Upper lobe of left lung (tissue), 6 donors: ENCODE results near the gene DOCK4. TPM values are rescaled to one million over a fixed set of nuclear protein-coding genes. Genes with fewer than 3 reads are reported as not detected.
A peak's percentile ranks its signal among the peaks of the same experiment; 100 is the strongest.

Experiments used
- ATAC-seq, 2 donors: fragments of 200-7000 bp; cut with Tn5 transposase; one replicate each; pipeline ENCODE4 v1.9.1; 2022; ENCODE audit warnings: mild to moderate bottlenecking in 2 of 2, moderate library complexity in 2 of 2; ENCODE audit not compliant: low FRiP score in 2 of 2
- DNase-seq, 2 donors: peaks; one replicate each; pipeline ENCODE4 v3.0.0-alpha.2; 2019 to 2020
- H3K27ac ChIP-seq, 4 donors: fragments of 200-600 bp; sonication (generic); one replicate each; pipeline ENCODE4 v1.5.1; 2016 to 2019
- H3K27me3 ChIP-seq, 4 donors: fragments of 200-600 bp; sonication (generic); one replicate each; pipeline ENCODE4 v1.5.1; 2017 to 2019
- H3K36me3 ChIP-seq, 4 donors: fragments of 200-600 bp; sonication (generic); one replicate each; pipeline ENCODE4 v1.5.1; 2016 to 2019
- H3K4me1 ChIP-seq, 4 donors: fragments of 200-600 bp; sonication (generic); one replicate each; pipeline ENCODE4 v1.5.1; 2018 to 2019
- H3K4me3 ChIP-seq, 4 donors: fragments of 200-600 bp; sonication (generic); one replicate each; pipeline ENCODE4 v1.5.1; 2017 to 2019; ENCODE audit warnings: mild to moderate bottlenecking in 2 of 4, moderate library complexity in 1 of 4
- H3K9me3 ChIP-seq, 4 donors: fragments of 200-600 bp; sonication (generic); one replicate each; pipeline ENCODE4 v1.5.1; 2018 to 2019
- EP300 ChIP-seq, 4 donors: sonication (generic); formaldehyde crosslinking; IDR thresholded peaks; one replicate each; pipeline ENCODE4 v1.5.1; 2017; ENCODE audit warnings: antibody characterized with exemption in 4 of 4, control low read depth in 2 of 4
- POLR2A ChIP-seq, 4 donors: fragments of 450-650 bp; IDR thresholded peaks; one replicate each; pipeline ENCODE4 v1.5.1; 2016 to 2017; ENCODE audit warnings: antibody characterized with exemption in 4 of 4, mild to moderate bottlenecking in 2 of 4
- POLR2AphosphoS5 ChIP-seq, 2 donors: sonication (generic); formaldehyde crosslinking; IDR thresholded peaks; one replicate each; pipeline ENCODE4 v1.5.1; 2017; ENCODE audit warnings: antibody characterized with exemption in 2 of 2
- WGBS, 2 donors: methylation state at CpG; one replicate each; pipeline ENCODE4 v1.1.5; 2017 to 2018; 5-methylcytosine and 5-hydroxymethylcytosine counted together
- total RNA-seq, 6 donors: library from RNA; depleted of rRNA in 4 of 6; stranded (reverse); fragments of >200 nt in 4 of 6; gene quantifications; one replicate each; pipeline versions ENCODE4 v1.1.0 to v1.2.1, GENCODE V29; 2016 to 2021
- TF ChIP-seq, protein P1 (sequence below), 6 experiments: fragments of 450-650 bp in 4 of 6; fragments of 200-600 bp in 2 of 6; sonication (generic) in 2 of 6; IDR thresholded peaks; one replicate each; pipeline ENCODE4 v1.5.1; 2016 to 2019; ENCODE audit warnings: antibody characterized with exemption in 6 of 6
- donor health status: DM: no; HTN: no; CAD: no; lungs with moderate emphysema.
- donor health status: DM: no; HTN: yes; CAD: no; lungs with severe emphysema.

The DOCK4 gene
- total RNA-seq, 6 donors from 2014 or later, result 53.6 to 166 (median 100) TPM

DNA sequence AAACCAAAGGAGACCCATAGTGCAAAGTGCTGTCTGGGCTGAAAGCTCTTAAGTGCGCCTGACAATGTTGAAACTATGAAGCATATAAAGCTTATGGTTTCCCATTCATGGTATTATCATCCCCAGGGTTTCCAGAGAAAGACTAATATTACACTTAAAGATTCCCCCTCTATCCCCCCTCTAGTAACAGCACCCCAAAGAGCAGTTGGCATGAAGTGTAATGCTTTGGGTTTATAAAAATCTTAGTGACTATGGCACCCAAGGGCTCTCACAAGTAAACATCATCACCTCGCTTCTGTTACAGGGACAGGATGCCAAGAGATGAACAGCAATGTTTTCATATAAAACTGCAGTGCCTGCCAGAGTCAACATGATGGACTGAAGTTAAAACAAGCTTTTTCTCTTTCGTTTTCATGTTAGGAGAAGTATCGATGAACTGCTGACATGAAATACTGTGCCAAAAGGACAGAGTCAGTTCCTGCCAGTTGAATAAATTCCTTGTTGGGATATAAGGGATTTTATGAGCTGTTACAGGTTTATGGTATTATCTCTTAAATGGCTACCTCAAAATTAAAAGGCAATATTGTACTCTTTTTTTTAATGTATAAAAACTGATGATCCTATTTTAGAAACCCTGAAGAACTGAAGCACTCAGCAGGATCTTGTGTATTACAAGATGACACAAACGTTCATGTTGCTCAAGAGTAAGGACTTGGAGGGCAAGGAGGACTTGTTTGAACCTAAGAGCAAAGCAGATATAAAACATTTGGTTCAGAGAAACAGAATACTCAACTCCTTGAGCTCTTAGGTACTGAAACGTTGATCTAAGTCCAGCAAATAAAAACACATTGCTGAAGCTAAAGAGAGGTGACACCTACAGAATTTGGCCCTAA is 440.2 kb downstream of the DOCK4 start:
- peaks cover 0 to 82% (median 13%) of the 10 kb centered on the region in 4 donors for H3K36me3 ChIP-seq
- H3K9me3 ChIP-seq, result no peaks in the 10 kb centered on the region
- ATAC-seq (no peak), DNase-seq (no peak)
- no peak overlapping the region for H3K4me3 ChIP-seq
- H3K4me1 ChIP-seq, result no peaks in the 10 kb centered on the region
- TF ChIP-seq POLR2AphosphoS5 (IDR thresholded peaks at IDR 0.05) (no peak), EP300 (IDR thresholded peaks at IDR 0.05) (no peak), POLR2A (IDR thresholded peaks at IDR 0.05) (no peak)
- TF ChIP-seq, protein P1, sequence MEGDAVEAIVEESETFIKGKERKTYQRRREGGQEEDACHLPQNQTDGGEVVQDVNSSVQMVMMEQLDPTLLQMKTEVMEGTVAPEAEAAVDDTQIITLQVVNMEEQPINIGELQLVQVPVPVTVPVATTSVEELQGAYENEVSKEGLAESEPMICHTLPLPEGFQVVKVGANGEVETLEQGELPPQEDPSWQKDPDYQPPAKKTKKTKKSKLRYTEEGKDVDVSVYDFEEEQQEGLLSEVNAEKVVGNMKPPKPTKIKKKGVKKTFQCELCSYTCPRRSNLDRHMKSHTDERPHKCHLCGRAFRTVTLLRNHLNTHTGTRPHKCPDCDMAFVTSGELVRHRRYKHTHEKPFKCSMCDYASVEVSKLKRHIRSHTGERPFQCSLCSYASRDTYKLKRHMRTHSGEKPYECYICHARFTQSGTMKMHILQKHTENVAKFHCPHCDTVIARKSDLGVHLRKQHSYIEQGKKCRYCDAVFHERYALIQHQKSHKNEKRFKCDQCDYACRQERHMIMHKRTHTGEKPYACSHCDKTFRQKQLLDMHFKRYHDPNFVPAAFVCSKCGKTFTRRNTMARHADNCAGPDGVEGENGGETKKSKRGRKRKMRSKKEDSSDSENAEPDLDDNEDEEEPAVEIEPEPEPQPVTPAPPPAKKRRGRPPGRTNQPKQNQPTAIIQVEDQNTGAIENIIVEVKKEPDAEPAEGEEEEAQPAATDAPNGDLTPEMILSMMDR (IDR thresholded peaks at IDR 0.05), result no peak
- 61 to 66% methylated on average over 6 of the region's 6 CpGs for WGBS, 2 donors
- peak overlapping the region in 1 of 4 donors; percentile 20 for H3K27ac ChIP-seq
- H3K27me3 ChIP-seq, result no peaks in the 10 kb centered on the region

DNA sequence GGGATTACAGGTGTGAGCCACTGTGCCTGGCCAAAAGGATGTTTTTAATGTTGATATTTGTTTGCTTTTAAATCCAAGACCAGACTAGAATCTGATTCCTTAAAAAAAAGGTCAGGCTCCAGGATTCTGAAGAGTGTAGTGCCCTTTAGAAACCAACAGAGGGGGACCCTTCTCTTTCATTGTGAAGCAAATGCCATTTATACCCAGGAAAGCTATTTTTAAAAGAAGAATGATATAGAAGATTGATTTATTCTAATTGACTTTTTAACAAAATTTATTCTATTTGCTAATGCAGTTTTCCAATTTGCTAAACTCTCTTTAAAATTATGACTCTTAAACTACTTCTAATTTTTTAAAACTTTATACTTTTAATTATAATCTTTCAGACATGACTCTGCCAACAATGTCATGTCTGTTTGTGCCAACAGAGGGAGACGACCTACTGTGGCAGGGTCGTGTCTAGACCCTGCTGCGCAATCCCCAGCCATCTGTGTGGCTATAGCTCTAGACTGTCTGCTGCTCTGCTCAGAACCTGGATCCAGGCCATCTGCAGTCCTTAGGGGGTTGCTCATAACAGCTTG is 442.9 kb downstream of the DOCK4 start:
- Histone ChIP-seq H3K36me3 (peaks cover 0 to 87% (median 12%) of the 10 kb centered on the region in 4 donors), H3K9me3 (no peaks in the 10 kb centered on the region), H3K27me3 (no peaks in the 10 kb centered on the region), H3K4me1 (no peaks in the 10 kb centered on the region), H3K27ac (no peak overlapping the region), H3K4me3 (no peak overlapping the region)
- TF ChIP-seq, protein P1 (IDR thresholded peaks at IDR 0.05), result peak in 4 of 6 experiments; percentile 21 to 41 (median 32)
- no peak for TF ChIP-seq EP300 (IDR thresholded peaks at IDR 0.05)
- TF ChIP-seq POLR2AphosphoS5 (IDR thresholded peaks at IDR 0.05), result no peak
- 41% methylated on average over 3 of the region's 3 CpGs for WGBS, 2 donors
- ATAC-seq, result peak in 1 of 2 donors; percentile 47
- DNase-seq, result no peak

DNA sequence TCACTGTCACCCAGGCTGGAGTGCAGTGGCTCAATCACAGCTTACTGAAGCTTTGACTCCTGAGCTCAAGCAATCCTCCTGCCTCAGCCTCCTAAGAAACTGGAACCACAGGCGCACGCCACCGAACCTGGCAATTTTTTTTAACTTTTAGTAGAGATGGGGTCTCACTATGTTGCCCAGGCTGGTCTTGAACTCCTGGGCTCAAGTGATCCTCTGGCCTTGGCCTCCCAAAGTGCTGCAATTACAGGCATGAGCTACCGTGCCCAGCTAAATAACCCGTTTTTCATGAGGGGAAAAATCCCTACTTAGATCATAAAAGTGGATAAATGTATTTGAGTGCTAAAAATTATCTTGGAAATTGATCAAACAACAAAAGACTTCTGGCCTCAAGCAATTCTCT is 443.4 kb downstream of the DOCK4 start:
- Histone ChIP-seq H3K27ac (no peak overlapping the region), H3K36me3 (peaks cover 0 to 87% (median 13%) of the 10 kb centered on the region in 4 donors), H3K4me3 (no peak overlapping the region), H3K4me1 (no peaks in the 10 kb centered on the region), H3K9me3 (no peaks in the 10 kb centered on the region), H3K27me3 (no peaks in the 10 kb centered on the region)
- DNase-seq (no peak), ATAC-seq (no peak)
- TF ChIP-seq EP300 (IDR thresholded peaks at IDR 0.05), result no peak
- TF ChIP-seq POLR2AphosphoS5 (IDR thresholded peaks at IDR 0.05), result no peak
- TF ChIP-seq POLR2A (IDR thresholded peaks at IDR 0.05), result no peak
- TF ChIP-seq, protein P1 (IDR thresholded peaks at IDR 0.05), result no peak
- 85 to 93% methylated on average over 5 of the region's 5 CpGs for WGBS, 2 donors

DNA sequence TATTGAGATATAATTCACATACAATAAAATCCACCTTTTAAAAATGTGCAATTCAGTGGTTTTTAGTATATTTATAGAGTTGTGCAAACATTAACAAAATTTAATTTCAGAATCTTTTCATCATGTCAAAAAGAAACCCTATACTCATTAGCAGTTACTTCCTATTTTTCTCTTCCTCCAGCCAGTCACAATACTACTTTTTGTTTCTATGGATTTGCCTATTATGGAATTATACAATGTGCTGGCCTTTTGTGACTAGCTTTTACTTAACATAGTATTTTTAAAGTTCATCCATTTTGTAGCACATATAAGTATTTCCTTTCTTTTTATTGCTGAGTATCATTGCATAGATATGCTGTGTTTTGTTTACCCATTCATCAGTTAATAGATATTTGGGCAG is 444.0 kb downstream of the DOCK4 start:
- ATAC-seq (no peak), DNase-seq (no peak)
- peaks cover 0 to 87% (median 13%) of the 10 kb centered on the region in 4 donors for H3K36me3 ChIP-seq
- no peaks in the 10 kb centered on the region for H3K4me1 ChIP-seq
- H3K9me3 ChIP-seq, result no peaks in the 10 kb centered on the region
- no peaks in the 10 kb centered on the region for H3K27me3 ChIP-seq
- no peak overlapping the region for H3K4me3 ChIP-seq
- no peak overlapping the region for H3K27ac ChIP-seq
- TF ChIP-seq POLR2AphosphoS5 (IDR thresholded peaks at IDR 0.05) (no peak), EP300 (IDR thresholded peaks at IDR 0.05) (no peak), POLR2A (IDR thresholded peaks at IDR 0.05) (no peak)

DNA sequence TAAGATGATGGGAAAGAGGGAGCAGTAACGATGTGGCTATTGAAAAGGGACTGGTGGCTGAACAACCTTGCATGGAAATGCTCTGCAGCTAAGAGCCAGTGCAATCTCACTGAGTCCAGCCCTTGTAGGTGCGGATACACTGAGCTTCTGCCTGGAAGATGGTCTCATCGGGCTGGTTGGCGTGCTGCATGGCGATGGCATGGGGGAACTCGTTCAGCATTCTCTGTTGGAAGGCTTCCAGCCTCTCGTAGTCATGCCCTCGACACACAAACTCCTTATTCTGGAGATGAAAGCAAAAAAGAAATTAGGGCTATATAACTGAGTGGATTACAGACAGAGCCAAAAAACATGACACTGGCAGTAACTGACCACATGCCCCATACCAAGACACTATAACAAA is 446.2 kb downstream of the DOCK4 start:
- 70 to 77% methylated on average over 8 of the region's 8 CpGs for WGBS, 2 donors

More for the DNA sequence above, 446.2 kb downstream of the DOCK4 start:
- TF ChIP-seq EP300 (IDR thresholded peaks at IDR 0.05) (no peak), POLR2AphosphoS5 (IDR thresholded peaks at IDR 0.05) (no peak), POLR2A (IDR thresholded peaks at IDR 0.05) (no peak)
- TF ChIP-seq, protein P1 (IDR thresholded peaks at IDR 0.05), result no peak
- no peaks in the 10 kb centered on the region for H3K27me3 ChIP-seq
- H3K4me1 ChIP-seq, result peaks cover 0 to 9% (median under 1%) of the 10 kb centered on the region in 4 donors
- H3K4me3 ChIP-seq, result no peak overlapping the region
- H3K36me3 ChIP-seq, result peaks cover 0 to 77% (median 14%) of the 10 kb centered on the region in 4 donors
- H3K27ac ChIP-seq, result no peak overlapping the region
- DNase-seq, result no peak
- no peaks in the 10 kb centered on the region for H3K9me3 ChIP-seq
- ATAC-seq, result no peak
